GM19239 (cell line): ENCODE results near the gene PUS3.

Source experiments
- DNase-seq: peaks from one replicate; pipeline ENCODE4 v3.0.0; 2011; ENCODE audit warnings: low spot score; ENCODE audit not compliant: insufficient read length
- FAIRE-seq: peaks from 2 replicates; lab custom pipeline; 2011; peaks lifted over from hg19 to GRCh38; lab: Jason Lieb, UNC

The PUS3 gene

GRCh38 chr11:125941619-125942611, 38.9 kb upstream of the PUS3 start:
- no peak for FAIRE-seq
- peak; percentile 36 for DNase-seq

DNA sequence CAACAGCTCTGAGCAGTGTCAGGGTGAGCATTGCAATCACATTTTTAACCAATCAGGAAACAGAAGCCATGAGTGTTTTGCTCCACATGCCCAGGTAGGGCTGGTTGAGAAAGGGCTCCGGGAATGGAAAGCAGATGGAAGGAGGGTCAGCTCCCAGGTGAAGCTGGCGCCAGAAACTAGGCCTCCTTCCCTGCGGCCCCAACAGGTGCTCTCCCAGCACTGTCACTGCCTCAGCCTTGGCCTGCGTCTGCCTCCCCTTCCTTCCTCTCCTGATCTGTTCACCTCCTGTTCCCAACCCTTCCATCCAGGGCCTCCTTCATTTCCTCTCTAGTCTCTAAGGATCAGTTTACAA, 38.2 kb upstream of the PUS3 start:
- DNase-seq = no peak
- FAIRE-seq = no peak

DNA sequence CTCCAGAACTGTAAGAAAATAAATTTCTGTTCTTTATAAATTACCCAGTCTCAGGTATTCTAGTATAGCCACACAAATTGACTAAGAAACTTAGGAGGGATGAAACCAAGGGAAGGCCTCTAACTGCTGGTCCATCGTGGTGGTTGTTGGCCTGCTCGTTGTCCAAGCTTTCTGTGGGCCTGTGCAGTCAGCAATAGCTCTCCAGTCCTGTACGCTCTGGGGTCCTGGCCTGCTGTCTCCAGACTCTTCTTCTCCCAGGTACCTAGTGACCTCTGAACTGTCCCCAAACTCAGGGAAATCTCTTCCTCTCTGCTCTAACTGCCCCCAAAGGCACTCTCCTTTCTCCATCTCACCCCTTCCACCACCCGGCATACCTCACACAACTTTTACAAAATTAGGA, 37.1 kb upstream of the PUS3 start:
- DNase-seq (no peak), FAIRE-seq (no peak)

- FAIRE-seq (no peak), DNase-seq (no peak)
Measured at GRCh38 chr11:125939081-125939521, 36.1 kb upstream of the PUS3 start.

- FAIRE-seq = no peak
- no peak for DNase-seq
Measured at GRCh38 chr11:125938418-125938817, 35.4 kb upstream of the PUS3 start.

GRCh38 chr11:125935618-125936199, 32.7 kb upstream of the PUS3 start:
- DNase-seq (no peak), FAIRE-seq (no peak)

GRCh38 chr11:125935056-125935455, 32.0 kb upstream of the PUS3 start:
- DNase-seq (no peak), FAIRE-seq (no peak)

DNA sequence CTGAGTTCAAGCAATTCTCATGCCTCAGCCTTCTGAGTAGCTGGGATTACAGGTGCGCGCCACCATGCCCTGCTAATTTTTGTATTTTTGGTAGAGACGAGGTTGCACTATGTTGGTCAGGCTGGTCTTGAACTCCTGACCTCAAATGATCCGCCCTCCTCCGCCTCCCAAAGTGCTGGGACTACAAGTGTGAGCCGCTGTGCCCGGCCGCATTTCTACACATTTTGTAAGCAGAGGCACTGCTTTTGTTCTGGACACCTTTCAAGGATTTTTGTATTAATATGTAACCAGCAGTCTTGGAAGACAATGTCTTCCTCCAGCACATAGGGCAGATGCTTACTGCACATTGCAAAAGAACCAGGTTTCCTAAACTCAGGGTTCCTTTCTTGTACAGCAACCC, 31.5 kb upstream of the PUS3 start:
- no peak for DNase-seq
- no peak for FAIRE-seq

DNA sequence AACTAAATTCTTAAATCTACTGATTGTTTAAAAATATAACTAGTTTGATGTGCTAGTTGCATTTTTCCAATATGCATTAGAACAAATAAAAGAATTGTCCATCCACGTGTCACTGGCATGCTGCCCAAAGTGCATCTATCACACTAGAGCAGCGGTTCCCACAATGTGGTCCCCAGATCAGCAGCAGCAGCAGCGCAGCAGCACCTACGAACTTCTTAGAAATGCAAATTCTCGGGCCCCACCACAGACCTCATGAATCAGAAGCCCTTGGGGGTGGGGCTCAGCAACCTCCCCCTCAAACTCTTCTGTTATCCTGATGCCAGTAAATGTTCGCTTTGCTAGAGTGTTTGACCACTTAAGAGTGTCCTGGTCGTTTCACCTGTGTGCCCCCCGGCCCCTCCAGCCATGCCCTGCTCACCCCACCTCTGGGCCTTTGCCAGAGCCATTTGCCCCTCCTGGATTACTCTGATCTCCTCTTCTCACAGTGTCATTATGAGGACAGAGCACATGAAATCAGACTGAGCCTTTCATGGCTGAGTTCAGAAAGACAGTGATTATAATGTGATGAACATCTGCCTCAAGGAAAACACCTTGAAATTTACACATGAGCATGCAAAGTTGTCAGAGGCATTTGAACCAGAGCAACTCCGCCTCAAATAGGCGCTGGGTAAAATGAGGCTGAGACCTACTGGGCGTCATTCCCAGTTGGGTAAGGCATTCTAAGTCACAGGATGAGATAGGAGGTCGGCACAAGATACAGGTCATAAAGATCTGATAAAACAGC, 30.2 kb upstream of the PUS3 start:
- FAIRE-seq = no peak

GRCh38 chr11:125932301-125932700, 29.3 kb upstream of the PUS3 start:
- DNase-seq = no peak
- FAIRE-seq = no peak

More for the DNA sequence above, 30.2 kb upstream of the PUS3 start:
- DNase-seq = no peak

DNA sequence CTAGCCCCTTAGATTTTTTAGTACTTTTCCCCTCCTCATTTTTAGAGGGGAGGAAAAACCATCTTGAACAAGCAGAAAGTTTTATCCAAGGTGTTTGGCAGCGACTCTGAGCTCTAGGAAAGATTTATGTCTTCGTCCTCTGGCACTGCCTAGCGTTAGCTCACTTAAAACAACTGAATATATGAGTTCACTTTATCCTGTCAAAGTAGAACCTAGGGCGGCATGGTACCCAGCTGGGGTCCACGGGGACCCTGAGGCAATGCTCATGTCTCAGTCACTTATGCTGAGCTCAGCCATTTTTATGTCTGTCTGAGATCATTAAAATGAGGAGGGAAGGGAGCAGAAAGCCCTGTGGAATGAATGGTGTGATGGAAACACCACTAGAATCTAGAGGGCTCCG, 28.7 kb upstream of the PUS3 start:
- FAIRE-seq = no peak
- no peak for DNase-seq

- FAIRE-seq = no peak
- no peak for DNase-seq
Measured at GRCh38 chr11:125931116-125931515, 28.1 kb upstream of the PUS3 start.

DNA sequence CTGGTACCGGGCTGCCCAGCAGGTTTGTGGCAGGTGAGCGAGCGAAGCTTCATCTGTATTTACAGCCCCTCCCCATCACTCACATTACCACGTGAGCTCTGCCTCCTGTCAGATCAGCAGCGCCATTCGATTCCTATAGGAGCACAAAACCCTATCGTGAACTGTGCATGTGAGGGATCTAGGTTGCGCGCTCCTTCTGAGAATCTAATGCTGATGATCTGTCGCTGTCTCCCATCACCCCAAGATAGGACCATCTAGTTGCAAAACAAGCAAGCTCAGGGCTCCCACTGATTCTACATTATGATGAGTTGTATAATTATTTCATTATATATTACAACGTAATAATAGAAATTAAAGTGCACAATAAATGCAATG, 27.1 kb upstream of the PUS3 start:
- no peak for FAIRE-seq
- DNase-seq = no peak

GRCh38 chr11:125929445-125930075, 26.6 kb upstream of the PUS3 start:
- FAIRE-seq = no peak
- no peak for DNase-seq

DNA sequence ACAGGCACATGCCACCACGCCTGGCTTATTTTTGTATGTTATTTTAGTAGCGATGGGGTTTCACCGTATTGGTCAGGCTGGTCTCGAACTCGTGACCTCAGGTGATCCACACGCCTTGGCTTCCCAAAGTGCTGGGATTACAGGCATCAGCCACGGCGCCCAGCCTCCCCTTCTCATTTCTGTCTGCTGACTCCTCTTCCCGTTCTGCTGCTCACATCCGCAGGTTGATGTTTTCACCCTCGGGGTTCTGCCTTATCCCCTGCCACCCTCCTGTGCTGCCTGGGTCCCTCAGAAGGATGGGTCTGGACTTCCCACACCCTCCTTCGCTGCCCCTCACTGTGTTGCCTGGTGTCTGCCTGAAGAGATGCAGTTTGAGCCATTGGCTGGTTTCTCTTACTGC, 23.7 kb upstream of the PUS3 start:
- no peak for FAIRE-seq
- no peak for DNase-seq

DNA sequence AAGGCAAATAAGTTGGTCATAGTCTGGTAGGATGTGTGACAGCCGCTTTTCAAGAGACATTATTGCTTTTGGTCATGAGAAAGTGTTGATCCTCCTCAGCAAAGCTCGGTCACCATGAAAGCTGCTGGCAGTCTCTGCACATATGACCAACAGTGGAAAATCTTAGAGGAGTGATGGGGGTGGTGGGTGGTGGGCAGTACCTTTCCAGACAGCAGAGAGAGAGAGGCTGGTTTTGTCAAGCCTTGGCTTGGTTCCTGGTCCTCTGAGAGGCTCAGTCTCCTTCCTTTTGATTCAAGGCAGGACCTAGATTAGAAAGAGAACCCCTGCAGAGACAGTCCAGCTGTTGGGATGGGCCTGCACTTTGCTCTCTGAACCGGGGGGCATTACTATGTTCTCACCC, 22.8 kb upstream of the PUS3 start:
- DNase-seq (no peak), FAIRE-seq (no peak)

DNA sequence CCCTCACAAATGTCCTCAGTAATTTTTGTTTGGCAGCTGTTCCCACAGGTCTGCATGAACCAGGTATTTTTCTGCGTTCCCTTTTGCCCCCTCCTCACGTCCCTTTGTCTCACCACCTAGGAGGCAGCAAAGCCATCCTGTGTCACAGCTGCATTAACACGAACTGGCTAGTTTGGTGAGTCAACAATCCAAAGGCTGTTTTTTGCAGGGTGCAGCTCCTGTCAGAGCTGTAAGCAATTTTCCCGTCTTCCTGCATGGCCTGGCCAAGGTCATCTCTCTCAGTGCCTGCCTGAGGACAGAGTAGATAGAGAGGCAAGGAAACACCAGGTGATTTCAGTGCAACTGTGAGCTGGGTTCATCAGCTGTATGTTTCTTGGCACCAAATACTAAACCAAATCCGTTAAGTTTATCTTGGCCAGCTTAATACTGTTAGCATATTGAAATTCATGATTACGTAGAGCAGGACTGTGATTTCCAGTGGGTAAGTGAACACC, 22.3 kb upstream of the PUS3 start:
- FAIRE-seq (no peak), DNase-seq (no peak)

- no peak for DNase-seq
- FAIRE-seq = no peak
Measured at GRCh38 chr11:125924384-125925007, 21.5 kb upstream of the PUS3 start.

DNA sequence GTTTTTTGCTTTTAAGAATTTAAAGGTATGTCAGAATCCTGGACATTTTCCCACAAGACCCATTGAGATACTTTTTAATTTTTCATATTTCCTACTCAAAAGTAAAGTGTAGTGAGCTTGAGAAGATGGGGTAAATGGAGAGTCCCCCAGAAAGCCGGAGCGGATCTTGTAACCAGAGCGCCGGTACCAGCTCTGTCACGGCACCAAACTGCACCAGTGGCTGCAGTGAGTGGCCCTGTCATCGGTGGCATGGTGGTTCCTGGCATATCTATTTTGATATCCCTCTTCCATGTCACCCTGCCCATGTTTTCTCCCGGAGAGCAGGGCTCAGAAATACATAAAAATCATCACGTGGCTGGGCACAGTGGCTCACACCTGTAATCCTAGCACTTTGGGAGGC, 20.6 kb upstream of the PUS3 start:
- no peak for DNase-seq
- FAIRE-seq = no peak

- peak; percentile 86 for FAIRE-seq
- peak; percentile 56 for DNase-seq
Measured at GRCh38 chr11:125923012-125923579, 20.1 kb upstream of the PUS3 start.
